HEK293 (cell line): ENCODE data around the gene MADCAM1.

Experiments used
- CTCF ChIA-PET: fragments of 350-600 bp; formaldehyde crosslinking; extraction: SDS; loops from one replicate; lab custom pipeline; 2021; ENCODE audit warnings: antibody characterized with exemption; lab: Yijun Ruan, JAX
- POLR2A ChIA-PET: fragments of 300-600 bp; formaldehyde crosslinking; extraction: SDS; loops from one replicate; lab custom pipeline; 2020; ENCODE audit warnings: antibody characterized with exemption, inconsistent platforms; lab: Yijun Ruan, JAX
- H3K27ac ChIP-seq: fragments of 200-500 bp; sonication (Bioruptor generic); 2 replicates; pipeline ENCODE4 v1.5.1; 2014; ENCODE audit warnings: low read depth, low read length, control low read depth, inconsistent platforms; ENCODE audit errors: extremely low read depth
- H3K36me3 ChIP-seq, 2 experiments: fragments of 200-500 bp in 1 of 2; sonication (Bioruptor generic) in 1 of 2; 1 replicate in 1 of 2; 2 replicates in 1 of 2; pipeline ENCODE4 v1.5.1; 2014 to 2017; ENCODE audit warnings: inconsistent platforms in 2 of 2, low read length in 2 of 2; ENCODE audit not compliant: control insufficient read depth in 2 of 2, insufficient read depth in 1 of 2
- H3K4me1 ChIP-seq: fragments of 200-500 bp; sonication (Bioruptor generic); 2 replicates; pipeline ENCODE4 v1.5.1; 2014; ENCODE audit warnings: mild to moderate bottlenecking, low read length, inconsistent platforms; ENCODE audit not compliant: control insufficient read depth, insufficient read depth
- H3K4me3 ChIP-seq: 2 replicates; pipeline ENCODE4 v1.5.1; 2011; ENCODE audit warnings: low read depth, mild to moderate bottlenecking, control low read depth, low read length, moderate library complexity
- H3K9me3 ChIP-seq: fragments of 200-500 bp; sonication (Bioruptor generic); 2 replicates; pipeline ENCODE4 v1.5.1; 2014; ENCODE audit warnings: low read depth, low read length, inconsistent platforms; ENCODE audit not compliant: control insufficient read depth, insufficient read depth
- BCL11B ChIP-seq: fragments of 450-650 bp; formaldehyde crosslinking; IDR thresholded peaks from 2 replicates; pipeline ENCODE4 v1.5.1; 2016; ENCODE audit warnings: low read depth, missing biosample characterization, missing genetic modification characterization
- KLF8 ChIP-seq: fragments of 450-650 bp; formaldehyde crosslinking; IDR thresholded peaks from 2 replicates; pipeline ENCODE4 v1.5.1; 2016; ENCODE audit warnings: missing biosample characterization, missing genetic modification characterization
- KLF9 ChIP-seq: fragments of 450-650 bp; formaldehyde crosslinking; IDR thresholded peaks from 2 replicates; pipeline ENCODE4 v1.5.1; 2016; ENCODE audit warnings: missing biosample characterization, missing genetic modification characterization, low read depth
- SETDB1 ChIP-seq: IDR thresholded peaks from one replicate; pipeline ENCODE4 v1.6.1; 2017; ENCODE audit warnings: mild to moderate bottlenecking, low read length, moderate library complexity, mixed read lengths; ENCODE audit not compliant: insufficient read length
- ZBTB17 ChIP-seq: fragments of 450-650 bp; formaldehyde crosslinking; IDR thresholded peaks from 2 replicates; pipeline ENCODE4 v1.5.1; 2016; ENCODE audit warnings: missing biosample characterization, missing genetic modification characterization
- ZBTB20 ChIP-seq: fragments of 450-650 bp; formaldehyde crosslinking; IDR thresholded peaks from 2 replicates; pipeline ENCODE4 v1.5.1; 2016; ENCODE audit warnings: missing biosample characterization, missing genetic modification characterization
- ZFHX2 ChIP-seq: fragments of 450-650 bp; formaldehyde crosslinking; conservative IDR thresholded peaks from 2 replicates; pipeline ENCODE4 v1.5.1; 2016; ENCODE audit warnings: missing biosample characterization, missing genetic modification characterization
- ZIC2 ChIP-seq: fragments of 450-650 bp; formaldehyde crosslinking; IDR thresholded peaks from 2 replicates; pipeline ENCODE4 v1.5.1; 2016; ENCODE audit warnings: missing biosample characterization, missing genetic modification characterization
- ZNF10 ChIP-seq: fragments of 450-650 bp; formaldehyde crosslinking; IDR thresholded peaks from 2 replicates; pipeline ENCODE4 v1.5.1; 2017; ENCODE audit warnings: missing biosample characterization, missing genetic modification characterization
- ZNF138 ChIP-seq: fragments of 450-650 bp; formaldehyde crosslinking; IDR thresholded peaks from 2 replicates; pipeline ENCODE4 v1.5.1; 2016; ENCODE audit warnings: missing biosample characterization, missing genetic modification characterization, borderline replicate concordance
- ZNF146 ChIP-seq: fragments of 450-650 bp; formaldehyde crosslinking; IDR thresholded peaks from 2 replicates; pipeline ENCODE4 v1.5.1; 2016; ENCODE audit warnings: missing biosample characterization, missing genetic modification characterization
- ZNF214 ChIP-seq: fragments of 450-650 bp; formaldehyde crosslinking; IDR thresholded peaks from 2 replicates; pipeline ENCODE4 v1.5.1; 2017; ENCODE audit warnings: missing biosample characterization, mild to moderate bottlenecking, missing genetic modification characterization, borderline replicate concordance
- ZNF24 ChIP-seq: fragments of 450-650 bp; formaldehyde crosslinking; IDR thresholded peaks from 2 replicates; pipeline ENCODE4 v1.5.1; 2016; ENCODE audit warnings: missing biosample characterization, missing genetic modification characterization
- ZNF292 ChIP-seq: fragments of 450-650 bp; formaldehyde crosslinking; IDR thresholded peaks from 2 replicates; pipeline ENCODE4 v1.5.1; 2016; ENCODE audit warnings: low read depth, missing biosample characterization, missing genetic modification characterization, borderline replicate concordance
- ZNF37A ChIP-seq: fragments of 450-650 bp; IDR thresholded peaks from 2 replicates; pipeline ENCODE4 v1.5.1; 2018; ENCODE audit warnings: missing biosample characterization, missing genetic modification characterization
- ZNF394 ChIP-seq: fragments of 450-650 bp; formaldehyde crosslinking; IDR thresholded peaks from 2 replicates; pipeline ENCODE4 v1.5.1; 2016; ENCODE audit warnings: missing biosample characterization, missing genetic modification characterization, mild to moderate bottlenecking, moderate library complexity, borderline replicate concordance
- ZNF416 ChIP-seq: fragments of 450-650 bp; formaldehyde crosslinking; IDR thresholded peaks from 2 replicates; pipeline ENCODE4 v1.5.1; 2016; ENCODE audit warnings: missing biosample characterization, missing genetic modification characterization
- ZNF561 ChIP-seq: fragments of 450-650 bp; IDR thresholded peaks from 2 replicates; pipeline ENCODE4 v1.5.1; 2018; ENCODE audit warnings: missing biosample characterization, missing genetic modification characterization, borderline replicate concordance
- ZNF600 ChIP-seq: fragments of 450-650 bp; formaldehyde crosslinking; IDR thresholded peaks from 2 replicates; pipeline ENCODE4 v1.5.1; 2016; ENCODE audit warnings: missing biosample characterization, missing genetic modification characterization
- ZNF776 ChIP-seq: fragments of 450-650 bp; formaldehyde crosslinking; IDR thresholded peaks from 2 replicates; pipeline ENCODE4 v1.5.0; 2017; ENCODE audit warnings: missing biosample characterization, missing genetic modification characterization, borderline replicate concordance
- ZNF792 ChIP-seq: fragments of 450-650 bp; formaldehyde crosslinking; IDR thresholded peaks from 2 replicates; pipeline ENCODE4 v1.5.1; 2016; ENCODE audit warnings: missing biosample characterization, missing genetic modification characterization
- ZNF830 ChIP-seq: fragments of 450-650 bp; IDR thresholded peaks from 2 replicates; pipeline ENCODE4 v1.5.0; 2018; ENCODE audit warnings: missing biosample characterization, missing genetic modification characterization, low read depth, mild to moderate bottlenecking, moderate library complexity
- ZSCAN16 ChIP-seq: fragments of 450-650 bp; formaldehyde crosslinking; IDR thresholded peaks from 2 replicates; pipeline ENCODE4 v1.5.1; 2016; ENCODE audit warnings: missing biosample characterization, missing genetic modification characterization
- TF ChIP-seq, protein P1 (sequence below): fragments of 450-650 bp; formaldehyde crosslinking; IDR thresholded peaks from 2 replicates; pipeline ENCODE4 v1.5.1; 2016; ENCODE audit warnings: missing biosample characterization, missing genetic modification characterization
- TF ChIP-seq, protein P2 (sequence below): fragments of 450-650 bp; formaldehyde crosslinking; IDR thresholded peaks from 2 replicates; pipeline ENCODE4 v1.5.1; 2016; ENCODE audit warnings: missing biosample characterization, missing genetic modification characterization
- TF ChIP-seq, protein P3 (sequence below): fragments of 450-650 bp; formaldehyde crosslinking; IDR thresholded peaks from 2 replicates; pipeline ENCODE4 v1.5.1; 2016; ENCODE audit warnings: missing biosample characterization, missing genetic modification characterization
- TF ChIP-seq, protein P4 (sequence below): fragments of 450-650 bp; formaldehyde crosslinking; IDR thresholded peaks from 2 replicates; pipeline ENCODE4 v1.5.1; 2017; ENCODE audit warnings: missing biosample characterization, missing genetic modification characterization

MADCAM1 gene

DNA sequence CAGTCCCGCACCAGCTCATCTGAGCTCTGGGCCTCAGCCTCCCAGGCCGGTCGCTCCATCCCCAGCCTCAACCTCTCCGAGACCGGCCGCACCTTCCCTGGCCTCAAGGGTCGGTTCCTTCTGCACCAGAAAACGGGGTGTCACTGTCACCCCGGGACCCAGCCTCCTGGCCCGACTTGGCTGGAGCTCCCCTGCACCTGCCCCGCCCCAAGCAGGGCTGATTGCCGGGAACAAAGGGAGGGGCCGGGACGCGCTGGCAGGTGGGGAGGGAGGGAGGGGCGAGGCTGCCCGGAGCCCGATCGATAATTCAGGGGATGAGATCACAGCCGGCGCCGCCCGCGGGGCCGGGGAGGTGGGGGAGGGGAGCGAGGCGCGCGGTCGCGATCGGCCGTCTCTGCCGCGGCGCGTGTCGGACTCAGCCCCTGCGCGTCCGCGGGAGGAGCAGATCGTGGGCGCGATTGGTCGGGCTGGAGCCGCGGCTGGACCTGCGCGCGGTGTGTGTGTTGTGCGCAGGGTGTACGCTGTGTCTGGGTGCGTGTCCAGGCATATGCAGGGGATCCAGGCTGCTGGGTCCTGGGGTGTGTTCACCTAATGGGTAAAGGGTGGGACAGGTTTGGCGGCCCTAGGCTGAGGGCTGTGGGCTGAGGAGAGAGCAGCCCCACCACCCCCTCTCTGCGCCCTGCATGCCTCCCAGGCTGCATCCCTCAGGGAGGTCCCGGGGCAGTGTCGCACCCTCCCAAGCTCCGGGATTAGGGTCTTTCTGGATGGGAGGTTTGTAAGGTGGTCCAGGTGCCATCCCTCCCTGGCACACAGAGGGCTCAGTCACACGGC lies 34.4 kb upstream of the MADCAM1 start (continued):
- no peak for TF ChIP-seq ZNF138 (tag by site-specific recombination)
- peak; percentile 71 for TF ChIP-seq ZBTB20 (tag by site-specific recombination)
- no peak for TF ChIP-seq ZNF10 (tag by site-specific recombination)
- peak; percentile 72 for TF ChIP-seq ZBTB17
- no peak for TF ChIP-seq ZNF416 (tag by site-specific recombination)
- TF ChIP-seq, protein P1, sequence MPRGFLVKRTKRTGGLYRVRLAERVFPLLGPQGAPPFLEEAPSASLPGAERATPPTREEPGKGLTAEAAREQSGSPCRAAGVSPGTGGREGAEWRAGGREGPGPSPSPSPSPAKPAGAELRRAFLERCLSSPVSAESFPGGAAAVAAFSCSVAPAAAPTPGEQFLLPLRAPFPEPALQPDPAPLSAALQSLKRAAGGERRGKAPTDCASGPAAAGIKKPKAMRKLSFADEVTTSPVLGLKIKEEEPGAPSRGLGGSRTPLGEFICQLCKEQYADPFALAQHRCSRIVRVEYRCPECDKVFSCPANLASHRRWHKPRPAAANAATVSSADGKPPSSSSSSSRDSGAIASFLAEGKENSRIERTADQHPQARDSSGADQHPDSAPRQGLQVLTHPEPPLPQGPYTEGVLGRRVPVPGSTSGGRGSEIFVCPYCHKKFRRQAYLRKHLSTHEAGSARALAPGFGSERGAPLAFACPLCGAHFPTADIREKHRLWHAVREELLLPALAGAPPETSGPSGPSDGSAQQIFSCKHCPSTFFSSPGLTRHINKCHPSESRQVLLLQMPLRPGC (tag by site-specific recombination) = no peak
- TF ChIP-seq ZFHX2 (tag by site-specific recombination) = peak; percentile 69
- no peak for TF ChIP-seq ZNF214 (tag by site-specific recombination)
- TF ChIP-seq KLF8 (tag by site-specific recombination) = peak; percentile 70; the same call in 1 of the 2 replicates
- peak; percentile 80 for TF ChIP-seq KLF9 (tag by site-specific recombination)
- no peak for TF ChIP-seq ZSCAN16
- TF ChIP-seq ZNF600 = peak; percentile 58; the same call in 1 of the 2 replicates
- TF ChIP-seq ZIC2 = peak; percentile 61
- no peak for TF ChIP-seq ZNF24
- TF ChIP-seq, protein P2, sequence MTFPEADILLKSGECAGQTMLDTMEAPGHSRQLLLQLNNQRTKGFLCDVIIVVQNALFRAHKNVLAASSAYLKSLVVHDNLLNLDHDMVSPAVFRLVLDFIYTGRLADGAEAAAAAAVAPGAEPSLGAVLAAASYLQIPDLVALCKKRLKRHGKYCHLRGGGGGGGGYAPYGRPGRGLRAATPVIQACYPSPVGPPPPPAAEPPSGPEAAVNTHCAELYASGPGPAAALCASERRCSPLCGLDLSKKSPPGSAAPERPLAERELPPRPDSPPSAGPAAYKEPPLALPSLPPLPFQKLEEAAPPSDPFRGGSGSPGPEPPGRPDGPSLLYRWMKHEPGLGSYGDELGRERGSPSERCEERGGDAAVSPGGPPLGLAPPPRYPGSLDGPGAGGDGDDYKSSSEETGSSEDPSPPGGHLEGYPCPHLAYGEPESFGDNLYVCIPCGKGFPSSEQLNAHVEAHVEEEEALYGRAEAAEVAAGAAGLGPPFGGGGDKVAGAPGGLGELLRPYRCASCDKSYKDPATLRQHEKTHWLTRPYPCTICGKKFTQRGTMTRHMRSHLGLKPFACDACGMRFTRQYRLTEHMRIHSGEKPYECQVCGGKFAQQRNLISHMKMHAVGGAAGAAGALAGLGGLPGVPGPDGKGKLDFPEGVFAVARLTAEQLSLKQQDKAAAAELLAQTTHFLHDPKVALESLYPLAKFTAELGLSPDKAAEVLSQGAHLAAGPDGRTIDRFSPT (tag by site-specific recombination) = peak; percentile 84

DNA sequence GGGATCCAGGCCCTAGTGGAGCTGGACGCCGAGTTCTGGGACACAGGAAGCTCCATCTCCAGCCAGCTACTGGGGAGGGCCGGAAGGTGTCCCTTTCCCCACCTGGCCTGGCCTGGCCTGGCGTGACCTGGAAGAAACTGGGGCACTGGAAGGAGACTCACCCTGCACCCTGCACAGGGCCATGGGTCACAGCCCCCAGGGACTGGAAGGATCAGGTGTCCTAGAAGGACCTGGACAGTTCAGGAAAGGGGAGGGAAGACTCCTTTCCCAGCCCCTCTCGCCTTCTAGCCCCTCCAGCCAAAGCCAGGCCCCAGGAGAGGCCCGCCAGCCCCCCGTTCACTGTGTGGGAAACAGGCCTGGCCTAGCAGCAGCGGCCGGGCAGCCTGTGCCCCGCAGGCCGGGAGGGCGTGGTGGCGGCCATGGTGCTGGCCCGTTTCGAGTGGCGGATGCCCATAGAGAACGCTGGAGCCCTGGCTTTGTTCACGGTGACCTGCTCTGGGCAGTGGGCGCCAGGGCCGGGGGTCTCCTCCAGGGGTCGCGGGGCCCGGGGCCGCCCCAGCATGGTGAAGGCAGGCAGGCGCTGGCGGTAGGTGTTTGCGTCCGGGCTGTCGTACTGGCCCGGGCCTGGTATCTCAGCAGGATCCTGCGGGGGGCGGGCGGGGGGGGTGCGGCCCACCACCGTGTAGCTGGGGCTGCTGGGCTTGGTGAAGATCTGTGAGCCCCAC lies 32.6 kb upstream of the MADCAM1 start:
- no peak overlapping the region for H3K4me3 ChIP-seq
- CTCF ChIA-PET = no interaction called here
- TF ChIP-seq, protein P3, sequence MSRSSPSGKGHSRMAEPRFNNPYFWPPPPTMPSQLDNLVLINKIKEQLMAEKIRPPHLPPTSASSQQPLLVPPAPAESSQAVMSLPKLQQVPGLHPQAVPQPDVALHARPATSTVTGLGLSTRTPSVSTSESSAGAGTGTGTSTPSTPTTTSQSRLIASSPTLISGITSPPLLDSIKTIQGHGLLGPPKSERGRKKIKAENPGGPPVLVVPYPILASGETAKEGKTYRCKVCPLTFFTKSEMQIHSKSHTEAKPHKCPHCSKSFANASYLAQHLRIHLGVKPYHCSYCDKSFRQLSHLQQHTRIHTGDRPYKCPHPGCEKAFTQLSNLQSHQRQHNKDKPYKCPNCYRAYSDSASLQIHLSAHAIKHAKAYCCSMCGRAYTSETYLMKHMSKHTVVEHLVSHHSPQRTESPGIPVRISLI (tag by site-specific recombination) = 0 out of 2 replicates have a peak, but pooled peaks have one; percentile 4
- no peak for TF ChIP-seq ZNF792 (tag by site-specific recombination)
- TF ChIP-seq, all 188 proteins: peak for 1
- POLR2A ChIA-PET = interaction anchor here (1.0 kb wide), 1 partner anchor 43 kb away, joined by 3 read pairs; no protein-coding TSS in a partner anchor
- Histone ChIP-seq H3K36me3 (no peaks in the 10 kb centered on the region), H3K9me3 (no peaks in the 10 kb centered on the region), H3K27ac (no peak overlapping the region), H3K4me1 (no peaks in the 10 kb centered on the region)

DNA sequence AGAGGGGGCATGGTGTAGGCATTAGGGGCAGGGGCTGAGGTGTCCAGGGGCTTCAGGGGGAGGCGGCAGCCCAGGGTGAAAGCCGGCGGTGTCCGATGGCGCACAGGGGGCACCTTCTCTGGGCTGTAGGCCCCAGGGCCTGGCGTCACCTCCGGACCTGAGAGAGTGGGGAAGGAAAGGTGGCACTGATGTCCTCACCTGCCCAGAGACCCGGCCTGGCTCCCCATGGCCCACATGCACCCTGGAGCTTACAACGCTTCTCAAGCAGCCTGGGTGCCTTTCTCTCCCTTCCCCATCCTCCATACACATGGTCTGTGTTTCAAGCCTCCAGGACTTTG lies 32.1 kb upstream of the MADCAM1 start:
- no peaks in the 10 kb centered on the region for H3K4me1 ChIP-seq
- CTCF ChIA-PET = interaction anchor here (0.6 kb wide), 1 partner anchor 66 kb away, joined by 3 read pairs; no protein-coding TSS in a partner anchor
- no peak overlapping the region for H3K27ac ChIP-seq
- POLR2A ChIA-PET = no interaction called here
- H3K9me3 ChIP-seq = no peaks in the 10 kb centered on the region
- H3K36me3 ChIP-seq = no peaks in the 10 kb centered on the region
- no peak overlapping the region for H3K4me3 ChIP-seq
- TF ChIP-seq ZNF394 (tag by site-specific recombination) (no peak), SETDB1 (no peak), ZNF146 (tag by site-specific recombination) (no peak), ZNF830 (tag by site-specific recombination) (no peak), ZNF292 (tag by site-specific recombination) (no peak), ZNF37A (no peak), ZNF776 (tag by site-specific recombination) (no peak), BCL11B (tag by site-specific recombination) (no peak), ZNF561 (tag by site-specific recombination) (no peak)
- TF ChIP-seq, protein P4, sequence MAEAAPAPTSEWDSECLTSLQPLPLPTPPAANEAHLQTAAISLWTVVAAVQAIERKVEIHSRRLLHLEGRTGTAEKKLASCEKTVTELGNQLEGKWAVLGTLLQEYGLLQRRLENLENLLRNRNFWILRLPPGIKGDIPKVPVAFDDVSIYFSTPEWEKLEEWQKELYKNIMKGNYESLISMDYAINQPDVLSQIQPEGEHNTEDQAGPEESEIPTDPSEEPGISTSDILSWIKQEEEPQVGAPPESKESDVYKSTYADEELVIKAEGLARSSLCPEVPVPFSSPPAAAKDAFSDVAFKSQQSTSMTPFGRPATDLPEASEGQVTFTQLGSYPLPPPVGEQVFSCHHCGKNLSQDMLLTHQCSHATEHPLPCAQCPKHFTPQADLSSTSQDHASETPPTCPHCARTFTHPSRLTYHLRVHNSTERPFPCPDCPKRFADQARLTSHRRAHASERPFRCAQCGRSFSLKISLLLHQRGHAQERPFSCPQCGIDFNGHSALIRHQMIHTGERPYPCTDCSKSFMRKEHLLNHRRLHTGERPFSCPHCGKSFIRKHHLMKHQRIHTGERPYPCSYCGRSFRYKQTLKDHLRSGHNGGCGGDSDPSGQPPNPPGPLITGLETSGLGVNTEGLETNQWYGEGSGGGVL (tag by site-specific recombination) = no peak
